ENCODE data around the gene SGMS1.
"Not testable (repeated sequence)": the region's sequence is repeated elsewhere in the genome, so short reads cannot be mapped to it uniquely, and the experiment has no call there.

SGMS1 gene

DNA sequence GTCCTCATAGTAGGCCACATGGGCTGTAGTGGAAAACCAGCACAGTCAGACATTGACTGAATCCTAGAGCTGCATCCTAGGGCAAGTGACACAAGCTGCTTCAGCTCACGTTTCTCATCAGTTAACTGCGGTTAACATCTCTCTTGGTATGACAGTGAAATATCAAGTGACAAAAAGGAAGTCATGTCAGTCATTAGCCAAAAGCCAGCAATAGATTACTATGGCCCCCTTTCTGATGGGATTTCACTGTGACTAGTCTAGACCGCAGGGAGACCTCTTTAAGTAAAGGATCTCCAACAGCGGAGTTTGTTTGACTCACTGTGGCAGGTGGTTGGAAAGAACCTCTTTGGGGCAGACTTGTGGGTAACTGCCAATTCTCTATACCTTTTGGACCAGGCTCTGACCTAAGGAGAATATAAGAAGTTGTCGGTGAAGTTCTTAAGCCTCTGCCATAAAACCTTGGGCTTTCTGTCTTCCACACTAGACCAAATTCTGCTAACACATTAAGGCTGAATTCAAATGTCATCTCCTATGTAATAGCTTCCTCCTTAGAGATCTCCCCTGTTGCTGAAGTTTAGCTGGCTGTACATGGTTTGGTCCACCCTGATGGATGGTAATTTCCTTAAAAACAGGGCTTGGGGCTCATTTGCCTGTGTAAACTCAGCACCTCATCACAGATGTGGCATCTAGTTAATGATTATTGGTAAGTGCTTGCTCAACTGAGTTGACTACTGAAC lies 115.3 kb downstream of the SGMS1 start:
- no peak for DNase-seq (ENCODE audit: low read depth in 2 of 2)

GRCh38 chr10:50506861-50507573 lies 116.7 kb downstream of the SGMS1 start:
- DNase-seq (ENCODE audit: low read depth in 2 of 2): no peak

GRCh38 chr10:50504389-50504788 lies 119.4 kb downstream of the SGMS1 start:
- no peak for DNase-seq (ENCODE audit: low read depth in 2 of 2)

DNA sequence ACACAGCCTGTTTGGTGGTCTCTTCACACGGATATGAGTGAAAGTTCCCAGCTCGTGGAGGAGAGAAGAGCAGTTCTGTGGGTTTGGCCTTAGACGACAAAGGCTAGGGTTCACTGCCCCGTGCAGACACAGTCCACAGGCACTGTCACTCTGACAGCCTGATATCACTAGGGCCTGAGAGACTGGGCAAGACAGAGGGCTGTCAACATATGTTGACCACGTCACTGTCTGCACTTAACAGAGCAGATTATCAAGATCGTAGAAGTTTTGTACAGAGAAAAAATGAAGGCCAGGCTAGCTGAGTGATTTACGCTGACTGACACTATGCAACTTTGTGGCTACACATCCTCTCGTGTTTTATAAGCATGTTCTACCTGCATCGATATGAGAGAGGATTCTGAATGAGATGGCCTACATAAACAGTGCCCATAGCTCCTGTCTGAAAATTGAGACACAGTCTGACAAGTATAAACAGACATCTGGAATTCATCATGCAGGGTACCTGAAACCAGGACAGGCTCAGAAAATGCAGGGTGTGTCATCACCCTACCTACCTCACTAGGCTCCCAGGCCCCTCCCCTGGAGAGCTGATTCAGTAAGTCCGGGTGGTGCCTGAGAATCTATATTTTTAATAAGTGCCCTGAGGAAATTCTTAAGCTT lies 120.0 kb downstream of the SGMS1 start:
- no peak for DNase-seq (ENCODE audit: low read depth in 2 of 2)

- DNase-seq (ENCODE audit: low read depth in 2 of 2): not testable (repeated sequence)
Measured at GRCh38 chr10:50503156-50503555, 120.6 kb downstream of the SGMS1 start.

- no peak for DNase-seq (ENCODE audit: low read depth in 2 of 2)
Measured at GRCh38 chr10:50501924-50502452, 121.8 kb downstream of the SGMS1 start.

GRCh38 chr10:50501478-50501877 lies 122.3 kb downstream of the SGMS1 start:
- no peak for DNase-seq (ENCODE audit: low read depth in 2 of 2)

DNA sequence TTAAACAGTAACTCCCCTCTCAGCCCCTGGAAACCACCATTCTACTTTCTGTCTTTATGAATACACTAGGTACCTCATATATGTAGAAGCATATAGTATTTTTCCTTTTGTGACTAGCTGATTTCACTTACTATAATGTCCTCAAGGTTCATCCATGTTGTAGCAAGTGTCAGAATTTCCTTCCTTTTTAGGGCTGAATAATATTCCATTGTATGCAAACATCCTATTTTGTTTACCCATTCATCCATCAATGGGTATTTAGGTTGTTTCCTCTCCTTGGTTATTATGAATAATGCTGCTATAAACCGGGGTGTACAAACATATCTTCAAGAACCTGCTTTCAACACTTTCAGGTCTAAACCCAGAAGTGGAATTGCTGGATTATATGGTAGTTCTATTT lies 125.3 kb downstream of the SGMS1 start:
- DNase-seq (ENCODE audit: low read depth in 2 of 2): no peak

- no peak for DNase-seq (ENCODE audit: low read depth in 2 of 2)
Measured at GRCh38 chr10:50497758-50498157, 126.0 kb downstream of the SGMS1 start.

DNA sequence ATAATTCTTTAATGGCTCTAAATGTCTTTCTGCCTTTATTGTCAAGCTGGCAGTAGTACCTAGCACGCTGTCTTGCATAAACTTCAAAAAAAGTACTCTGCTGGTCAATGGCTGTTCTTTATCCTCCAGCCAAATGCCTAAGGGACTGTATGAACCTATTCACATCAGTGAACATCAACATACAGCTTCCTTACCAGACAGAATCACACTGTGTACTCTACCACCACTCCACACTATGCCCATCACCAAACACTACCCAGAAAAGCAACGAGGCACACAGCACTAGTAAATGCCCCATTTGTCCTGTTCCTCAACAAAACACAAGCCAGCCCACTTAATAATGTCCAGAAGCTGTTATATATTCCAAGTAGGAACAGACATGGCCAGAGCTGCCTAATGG lies 127.5 kb downstream of the SGMS1 start:
- no peak for DNase-seq (ENCODE audit: low read depth in 2 of 2)

DNA sequence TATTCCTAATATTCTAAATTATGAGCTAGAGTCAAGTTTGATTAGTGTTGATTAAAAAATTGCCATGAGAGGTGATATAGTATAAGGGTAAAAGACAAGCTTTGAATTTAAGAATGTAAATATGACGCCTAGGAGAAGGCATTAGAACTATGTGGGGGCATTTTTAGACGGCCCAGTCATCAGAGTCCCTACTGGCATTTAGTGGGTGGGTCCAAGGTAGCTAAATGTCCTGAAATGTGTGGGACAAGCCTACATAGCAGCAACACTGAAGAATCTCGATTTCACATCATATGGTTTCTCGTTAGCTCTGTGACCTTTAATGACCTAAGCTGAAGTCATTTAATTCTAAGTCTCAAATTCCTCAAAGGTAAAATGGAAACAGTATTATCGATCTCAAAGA lies 133.5 kb downstream of the SGMS1 start:
- DNase-seq (ENCODE audit: low read depth in 2 of 2): no peak

DNA sequence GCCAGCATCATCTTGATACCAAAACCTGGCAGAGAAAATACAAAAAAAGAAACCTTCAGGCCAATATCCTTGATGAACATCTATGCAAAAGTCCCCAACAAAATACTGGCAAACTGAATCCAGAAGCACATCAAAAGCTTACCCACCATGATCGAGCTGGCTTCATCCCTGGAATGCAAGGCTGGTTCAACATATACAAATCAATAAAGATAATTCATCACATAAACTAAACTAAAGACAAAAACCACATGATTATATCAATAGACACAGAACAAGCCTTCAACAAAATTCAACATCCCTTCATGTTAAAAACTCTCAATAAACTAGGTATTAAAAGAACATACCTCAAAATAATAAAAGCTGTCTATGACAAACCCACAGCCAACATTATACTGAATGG lies 139.2 kb downstream of the SGMS1 start:
- not testable (repeated sequence) for DNase-seq (ENCODE audit: low read depth in 2 of 2)

GRCh38 chr10:50480054-50481007 lies 143.4 kb downstream of the SGMS1 start:
- DNase-seq (ENCODE audit: low read depth in 2 of 2): no peak

DNA sequence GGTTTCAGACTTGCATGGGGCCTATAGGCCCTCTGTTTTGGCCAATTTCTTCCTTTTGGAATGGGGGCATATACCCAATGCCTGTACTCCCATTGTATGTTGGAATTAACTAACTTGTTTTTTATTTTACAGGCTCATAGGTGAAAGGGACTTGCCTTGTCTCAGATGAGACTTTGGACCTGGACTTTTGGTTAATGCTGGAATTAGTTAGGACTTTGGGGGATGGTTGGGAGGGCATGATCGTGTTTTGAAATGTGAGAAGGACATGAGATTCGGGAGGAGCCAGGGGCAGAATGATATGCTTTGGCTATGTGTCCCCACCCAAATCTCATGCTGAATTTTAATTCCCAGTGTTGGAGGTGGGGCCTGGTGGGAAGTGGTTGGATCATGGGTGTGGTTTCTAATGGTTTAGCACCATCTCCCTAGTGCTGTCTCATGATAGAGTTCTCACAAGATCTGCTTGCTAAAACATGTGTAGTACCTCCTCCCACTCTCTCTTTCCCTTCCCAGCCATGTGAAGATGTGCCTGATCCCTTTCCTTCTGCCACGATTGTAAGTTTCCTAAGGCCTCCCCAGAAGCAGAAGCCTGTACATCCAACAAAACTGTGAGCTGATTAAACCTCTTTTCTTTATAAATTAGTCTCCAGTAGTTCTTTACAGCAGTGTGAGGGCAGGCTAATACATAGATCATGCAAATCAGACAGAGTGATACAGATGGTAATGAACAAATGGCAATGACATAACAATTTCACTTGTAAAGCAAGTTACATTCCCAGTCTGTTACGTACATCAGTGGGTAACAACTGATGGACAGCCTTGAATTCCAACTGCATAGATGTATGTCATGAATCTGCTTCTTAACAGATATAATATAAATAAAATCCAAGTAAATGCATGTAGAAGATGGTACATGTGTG lies 146.2 kb downstream of the SGMS1 start:
- no peak for DNase-seq (ENCODE audit: low read depth in 2 of 2)

DNA sequence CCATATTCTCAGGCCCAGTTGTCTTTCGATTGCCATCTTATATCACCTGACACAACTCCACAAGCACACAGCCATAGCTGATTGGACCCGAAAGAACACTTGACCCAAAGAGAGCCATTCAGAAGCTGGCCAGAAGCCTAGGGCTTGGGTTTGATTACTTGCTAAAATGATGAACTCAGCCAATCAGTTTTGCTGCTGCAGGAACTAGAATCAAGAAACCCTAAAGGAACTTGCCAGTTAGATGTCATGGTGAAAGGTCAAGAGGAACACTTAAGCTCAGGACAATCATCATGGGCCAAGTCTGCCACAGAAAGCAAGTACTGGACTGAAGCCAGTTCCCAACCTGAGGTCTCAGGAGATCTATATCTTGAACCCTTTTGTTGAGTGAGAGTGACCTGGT lies 150.0 kb downstream of the SGMS1 start:
- no peak for DNase-seq (ENCODE audit: low read depth in 2 of 2)

DNA sequence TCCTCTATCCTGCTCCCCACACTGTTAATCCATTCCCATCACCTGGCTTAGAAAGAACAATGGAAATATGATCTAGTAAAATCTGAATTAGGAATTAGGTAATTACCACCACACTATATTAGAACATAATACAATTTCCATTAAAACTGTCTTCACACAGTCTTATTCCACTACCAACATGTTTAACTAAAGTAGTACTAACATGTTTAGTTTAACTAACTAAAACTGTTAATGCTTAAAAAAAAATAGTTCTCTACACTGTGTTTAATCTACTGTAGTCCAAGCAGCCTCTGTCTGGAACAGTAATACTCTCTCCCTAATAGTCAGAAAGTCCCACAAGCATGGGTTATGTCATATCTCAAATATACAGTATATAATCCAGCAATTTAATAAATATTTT lies 150.8 kb downstream of the SGMS1 start:
- DNase-seq (ENCODE audit: low read depth in 2 of 2): no peak

- no peak for DNase-seq (ENCODE audit: low read depth in 2 of 2)
Measured at GRCh38 chr10:50471583-50471975, 152.2 kb downstream of the SGMS1 start.

GRCh38 chr10:50470798-50471582 lies 152.8 kb downstream of the SGMS1 start:
- DNase-seq (ENCODE audit: low read depth in 2 of 2): no peak

DNA sequence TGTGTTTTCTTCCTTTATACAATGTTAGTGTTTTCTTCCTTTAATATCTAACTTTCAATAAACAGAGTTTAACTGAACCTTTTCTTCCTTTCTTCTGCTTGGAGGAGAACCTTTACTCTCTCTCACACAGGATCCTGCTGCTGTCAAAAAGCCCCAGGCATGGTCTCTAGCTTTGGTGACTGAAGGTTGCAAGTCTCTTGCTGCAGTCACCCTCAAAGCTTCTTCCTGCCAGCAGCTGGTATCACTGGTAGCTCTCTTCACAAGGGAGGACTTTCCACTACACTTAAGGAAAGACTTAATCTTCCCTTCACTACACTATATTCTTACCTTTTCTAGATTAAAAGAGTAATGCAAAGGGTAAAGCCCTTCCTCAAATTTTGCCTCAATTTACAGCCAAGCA lies 153.4 kb downstream of the SGMS1 start:
- DNase-seq (ENCODE audit: low read depth in 2 of 2): no peak

DNA sequence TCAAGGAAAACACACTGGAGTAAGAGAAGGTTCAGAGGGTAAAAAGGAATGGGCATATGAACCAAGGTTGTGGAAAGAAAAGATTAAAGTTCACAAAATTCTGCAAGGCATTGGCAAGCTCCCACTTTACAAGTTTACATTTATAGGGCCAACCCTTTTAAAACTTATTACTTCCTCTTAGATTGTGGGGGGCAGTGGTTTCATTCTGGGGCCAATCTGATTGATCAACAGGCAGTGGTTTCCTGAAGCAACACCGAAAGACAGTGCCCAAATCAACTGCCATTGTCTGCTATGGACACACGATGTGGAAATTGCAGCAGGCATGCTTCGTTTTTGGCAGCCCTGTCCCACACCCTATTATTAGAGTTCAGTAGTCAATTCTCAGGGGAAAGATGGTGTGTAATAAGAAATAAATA lies 154.0 kb downstream of the SGMS1 start:
- DNase-seq (ENCODE audit: low read depth in 2 of 2): no peak
